Panc1 (cell line): ENCODE measurements around the gene SBK2. TPM values are rescaled to one million over a fixed set of nuclear protein-coding genes. Genes with fewer than 3 reads are reported as not detected.

Experiments
- ATAC-seq: fragments of 200-7000 bp; cut with Tn5 transposase; 2 replicates; pipeline ENCODE4 v1.9.1; 2020; ENCODE audit warnings: mild to moderate bottlenecking, moderate library complexity
- BruUV-seq: library from RNA; stranded (reverse); fragments of 400-500 nt; replicated peaks from 2 replicates; lab custom pipeline; 2021; lab: Mats Ljungman, UMichigan
- CTCF ChIA-PET: fragments of 300-600 bp; sonication (Branson Sonifier 250); formaldehyde crosslinking; loops from one replicate; lab custom pipeline; 2022; ENCODE audit warnings: antibody characterized with exemption; lab: Charles Lee
- POLR2A ChIA-PET: fragments of 300-600 bp; sonication (Branson Sonifier 250); formaldehyde crosslinking; loops from one replicate; lab custom pipeline; 2022; ENCODE audit warnings: antibody characterized with exemption; lab: Charles Lee
- DNase-seq: peaks from one replicate; pipeline ENCODE4 v3.0.0-alpha.2; 2010; ENCODE audit warnings: low read depth, low spot score
- H3K27ac ChIP-seq: 2 replicates; pipeline ENCODE4 v1.5.1; 2011; ENCODE audit warnings: mild to moderate bottlenecking, low read length, inconsistent platforms
- H3K27me3 ChIP-seq: fragments of 200-500 bp; sonication (Bioruptor generic); 2 replicates; pipeline ENCODE4 v1.6.0; 2014; ENCODE audit warnings: low read length, inconsistent platforms; ENCODE audit not compliant: control insufficient read depth, insufficient read depth
- H3K36me3 ChIP-seq: fragments of 200-500 bp; sonication (Bioruptor generic); 2 replicates; pipeline ENCODE4 v1.5.1; 2014; ENCODE audit warnings: inconsistent platforms, mild to moderate bottlenecking, low read length, moderate library complexity; ENCODE audit not compliant: control insufficient read depth, insufficient read depth
- H3K4me1 ChIP-seq: 2 replicates; pipeline ENCODE4 v1.5.1; 2011; ENCODE audit warnings: inconsistent platforms, mild to moderate bottlenecking, low read length, moderate library complexity; ENCODE audit not compliant: control insufficient read depth, insufficient read depth
- H3K4me3 ChIP-seq, 2 experiments: 2 replicates each; pipeline ENCODE4 v1.5.1; 2011 to 2012; ENCODE audit warnings: low read depth in 2 of 2, low read length in 2 of 2, mild to moderate bottlenecking in 2 of 2, inconsistent platforms in 1 of 2, moderate library complexity in 1 of 2
- H3K9me3 ChIP-seq: fragments of 200-500 bp; sonication (Bioruptor generic); 2 replicates; pipeline ENCODE4 v1.5.1; 2014; ENCODE audit warnings: low read depth, mild to moderate bottlenecking, inconsistent platforms, low read length, moderate library complexity; ENCODE audit not compliant: control insufficient read depth, insufficient read depth
- POLR2AphosphoS5 ChIP-seq: IDR thresholded peaks from 2 replicates; pipeline ENCODE4 v1.6.1; 2012; ENCODE audit warnings: mild to moderate bottlenecking, low read depth, low read length, moderate library complexity
- SIN3A ChIP-seq: IDR thresholded peaks from 2 replicates; pipeline ENCODE4 v1.6.1; 2012; ENCODE audit warnings: low read depth, mild to moderate bottlenecking, low read length, moderate library complexity, borderline replicate concordance; ENCODE audit not compliant: insufficient read depth
- TCF7L2 ChIP-seq: IDR thresholded peaks from 2 replicates; pipeline ENCODE4 v1.6.1; 2011; ENCODE audit warnings: mild to moderate bottlenecking, low read depth, low read length, inconsistent platforms
- in situ Hi-C: cut with HindIII; loops from 2 replicates; pipeline ENCODE4 v1.10.0; 2016; ENCODE audit warnings: low sequenced_read_pairs, low pct_unique_long_range_greater_than_20kb
- intact Hi-C: fragments of 100-400 bp; cut with micrococcal nuclease; formaldehyde crosslinking; loops from one replicate; pipeline ENCODE4 v1.10.0; 2022; ENCODE audit not compliant: unreplicated experiment
- total RNA-seq: library from RNA; stranded (reverse); gene quantifications from one replicate; pipeline ENCODE4 v1.2.1, GENCODE V29; 2021; ENCODE audit not compliant: unreplicated experiment
- TF ChIP-seq, protein P1 (sequence below), 2 experiments: IDR thresholded peaks; 2 replicates each; pipeline ENCODE4 v1.6.1; 2011 to 2012; ENCODE audit warnings: low read depth in 2 of 2, control low read depth in 1 of 2, low read length in 1 of 2, mild to moderate bottlenecking in 1 of 2, moderate library complexity in 1 of 2; ENCODE audit not compliant: insufficient read depth in 1 of 2
- TF ChIP-seq, protein P2 (sequence below): fragments of 450-650 bp; IDR thresholded peaks from 2 replicates; pipeline ENCODE4 v1.5.1; 2017; ENCODE audit warnings: mild to moderate bottlenecking

SBK2 gene
- total RNA-seq, 1 experiment from 2014 or later = 0.69 TPM

DNA sequence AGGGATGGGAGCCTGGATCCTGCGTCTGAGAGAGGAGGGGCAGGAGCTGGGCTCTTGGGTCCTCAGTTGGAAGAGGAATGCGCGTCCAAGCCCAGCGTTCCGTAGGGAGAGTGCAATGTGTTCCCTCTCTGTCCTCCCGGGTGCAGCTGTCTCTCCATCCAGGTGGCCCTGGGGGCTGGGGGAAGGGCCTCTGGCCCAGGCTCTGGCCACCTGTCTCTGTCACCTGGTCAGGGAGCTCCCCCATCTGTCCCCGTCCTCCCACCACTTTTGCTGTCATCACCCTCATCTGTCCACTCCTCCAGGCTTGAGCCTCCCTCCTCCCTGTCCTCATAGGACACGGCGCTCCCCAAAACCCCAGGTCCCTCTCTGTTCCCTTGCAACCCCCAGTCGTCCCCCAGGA is 3.7 kb upstream of the SBK2 start:
- ChIA-PET POLR2A (no interaction called here), CTCF (no interaction called here)
- Histone ChIP-seq H3K27ac (no peak overlapping the region), H3K27me3 (no peaks in the 10 kb centered on the region), H3K4me3 (no peak overlapping the region), H3K4me1 (peaks cover 16% of the 10 kb centered on the region), H3K36me3 (no peaks in the 10 kb centered on the region), H3K9me3 (no peaks in the 10 kb centered on the region)
- in situ Hi-C loops (no loop called here), intact Hi-C loops (no loop called here)
- no TSS peak for BruUV-seq
- ATAC-seq (no peak), DNase-seq (no peak)
- TF ChIP-seq TCF7L2 (no peak), SIN3A (no peak), POLR2AphosphoS5 (no peak)
- TF ChIP-seq, protein P1, sequence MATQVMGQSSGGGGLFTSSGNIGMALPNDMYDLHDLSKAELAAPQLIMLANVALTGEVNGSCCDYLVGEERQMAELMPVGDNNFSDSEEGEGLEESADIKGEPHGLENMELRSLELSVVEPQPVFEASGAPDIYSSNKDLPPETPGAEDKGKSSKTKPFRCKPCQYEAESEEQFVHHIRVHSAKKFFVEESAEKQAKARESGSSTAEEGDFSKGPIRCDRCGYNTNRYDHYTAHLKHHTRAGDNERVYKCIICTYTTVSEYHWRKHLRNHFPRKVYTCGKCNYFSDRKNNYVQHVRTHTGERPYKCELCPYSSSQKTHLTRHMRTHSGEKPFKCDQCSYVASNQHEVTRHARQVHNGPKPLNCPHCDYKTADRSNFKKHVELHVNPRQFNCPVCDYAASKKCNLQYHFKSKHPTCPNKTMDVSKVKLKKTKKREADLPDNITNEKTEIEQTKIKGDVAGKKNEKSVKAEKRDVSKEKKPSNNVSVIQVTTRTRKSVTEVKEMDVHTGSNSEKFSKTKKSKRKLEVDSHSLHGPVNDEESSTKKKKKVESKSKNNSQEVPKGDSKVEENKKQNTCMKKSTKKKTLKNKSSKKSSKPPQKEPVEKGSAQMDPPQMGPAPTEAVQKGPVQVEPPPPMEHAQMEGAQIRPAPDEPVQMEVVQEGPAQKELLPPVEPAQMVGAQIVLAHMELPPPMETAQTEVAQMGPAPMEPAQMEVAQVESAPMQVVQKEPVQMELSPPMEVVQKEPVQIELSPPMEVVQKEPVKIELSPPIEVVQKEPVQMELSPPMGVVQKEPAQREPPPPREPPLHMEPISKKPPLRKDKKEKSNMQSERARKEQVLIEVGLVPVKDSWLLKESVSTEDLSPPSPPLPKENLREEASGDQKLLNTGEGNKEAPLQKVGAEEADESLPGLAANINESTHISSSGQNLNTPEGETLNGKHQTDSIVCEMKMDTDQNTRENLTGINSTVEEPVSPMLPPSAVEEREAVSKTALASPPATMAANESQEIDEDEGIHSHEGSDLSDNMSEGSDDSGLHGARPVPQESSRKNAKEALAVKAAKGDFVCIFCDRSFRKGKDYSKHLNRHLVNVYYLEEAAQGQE (IDR thresholded peaks at IDR 0.05; ENCODE audit: insufficient read depth in 1 of 2, low read depth in 2 of 2, low read length in 1 of 2) = no peak
- TF ChIP-seq, protein P2, sequence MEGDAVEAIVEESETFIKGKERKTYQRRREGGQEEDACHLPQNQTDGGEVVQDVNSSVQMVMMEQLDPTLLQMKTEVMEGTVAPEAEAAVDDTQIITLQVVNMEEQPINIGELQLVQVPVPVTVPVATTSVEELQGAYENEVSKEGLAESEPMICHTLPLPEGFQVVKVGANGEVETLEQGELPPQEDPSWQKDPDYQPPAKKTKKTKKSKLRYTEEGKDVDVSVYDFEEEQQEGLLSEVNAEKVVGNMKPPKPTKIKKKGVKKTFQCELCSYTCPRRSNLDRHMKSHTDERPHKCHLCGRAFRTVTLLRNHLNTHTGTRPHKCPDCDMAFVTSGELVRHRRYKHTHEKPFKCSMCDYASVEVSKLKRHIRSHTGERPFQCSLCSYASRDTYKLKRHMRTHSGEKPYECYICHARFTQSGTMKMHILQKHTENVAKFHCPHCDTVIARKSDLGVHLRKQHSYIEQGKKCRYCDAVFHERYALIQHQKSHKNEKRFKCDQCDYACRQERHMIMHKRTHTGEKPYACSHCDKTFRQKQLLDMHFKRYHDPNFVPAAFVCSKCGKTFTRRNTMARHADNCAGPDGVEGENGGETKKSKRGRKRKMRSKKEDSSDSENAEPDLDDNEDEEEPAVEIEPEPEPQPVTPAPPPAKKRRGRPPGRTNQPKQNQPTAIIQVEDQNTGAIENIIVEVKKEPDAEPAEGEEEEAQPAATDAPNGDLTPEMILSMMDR = no peak

DNA sequence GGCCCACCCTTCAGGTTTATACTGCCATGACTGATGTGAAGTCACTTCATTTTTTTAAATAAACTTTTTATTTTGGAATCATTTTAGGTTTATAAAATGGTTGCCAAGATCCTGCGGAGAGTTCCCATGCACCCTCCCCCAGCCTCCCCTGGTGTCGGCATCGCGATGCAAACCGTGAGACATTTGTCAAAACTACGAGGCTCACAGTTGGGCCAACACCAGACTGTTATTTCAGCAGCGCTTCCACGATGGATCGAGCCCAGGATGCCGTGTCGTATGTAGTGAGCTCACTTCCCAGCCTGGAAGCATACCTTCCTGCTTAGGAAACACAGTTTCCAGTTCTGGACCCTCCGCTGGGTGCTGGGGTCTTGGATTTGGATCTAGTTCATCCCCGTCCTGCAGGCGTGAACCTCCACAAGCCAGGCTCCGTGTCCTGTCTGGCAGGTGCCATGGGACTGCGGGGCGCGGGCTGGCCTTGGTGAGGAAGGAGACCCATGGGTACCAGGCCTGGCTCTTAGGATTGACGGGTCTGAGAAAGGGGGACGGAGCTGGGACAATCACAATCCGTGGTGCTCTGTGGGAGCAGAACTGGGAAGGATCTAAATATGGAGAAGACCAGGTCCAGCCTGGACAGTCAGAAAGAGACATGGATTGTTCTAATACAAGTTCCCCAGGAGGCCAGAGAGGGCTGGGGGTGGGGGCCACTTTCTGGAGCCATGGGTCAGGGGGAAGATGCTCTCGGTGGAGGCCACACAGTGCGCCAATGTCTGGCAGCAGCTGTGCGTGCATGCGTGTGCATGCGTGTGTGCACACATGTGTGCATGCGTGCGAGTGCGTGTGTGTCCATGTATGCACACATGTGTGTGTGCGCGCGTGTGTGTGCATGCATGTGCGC is 2.4 kb upstream of the SBK2 start:
- Histone ChIP-seq H3K36me3 (no peaks in the 10 kb centered on the region), H3K4me1 (peaks cover 6% of the 10 kb centered on the region), H3K9me3 (no peaks in the 10 kb centered on the region), H3K4me3 (no peak overlapping the region), H3K27ac (no peak overlapping the region), H3K27me3 (no peaks in the 10 kb centered on the region)
- intact Hi-C loops (no loop called here), in situ Hi-C loops (no loop called here)
- no peak for ATAC-seq
- DNase-seq = no peak
- CTCF ChIA-PET = no interaction called here
- no TSS peak for BruUV-seq
- POLR2A ChIA-PET = no interaction called here
- no peak for TF ChIP-seq TCF7L2
- TF ChIP-seq SIN3A = no peak
- no peak for TF ChIP-seq POLR2AphosphoS5
- TF ChIP-seq, protein P2 = no peak
- TF ChIP-seq, protein P1 (IDR thresholded peaks at IDR 0.05; ENCODE audit: insufficient read depth in 1 of 2, low read depth in 2 of 2, low read length in 1 of 2) = peak in 1 of 2 experiments; percentile 64; a peak in 1 of 4 replicates
